ENCODE results near the gene WDR86.

DNA sequence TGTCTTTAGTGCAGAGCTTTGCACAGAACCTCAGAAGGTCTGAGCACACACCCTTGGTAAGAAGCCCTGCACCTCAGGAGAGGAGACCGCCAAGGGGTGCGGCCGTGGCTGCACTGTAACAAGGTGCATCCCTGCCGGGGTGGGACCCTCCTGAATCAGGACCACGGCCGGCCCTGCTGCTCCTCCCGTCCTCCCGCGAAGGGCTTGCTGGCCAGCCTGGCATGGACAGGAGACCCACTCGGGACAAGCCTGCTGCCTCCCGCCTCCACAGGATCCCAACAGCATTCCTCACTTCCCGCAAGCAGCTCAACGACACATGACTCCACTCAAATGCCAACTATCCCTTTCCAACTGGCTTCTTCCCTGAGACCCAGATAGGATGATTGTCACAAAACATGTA lies 12.8 kb downstream of the WDR86 start:
- TF ChIP-seq, protein P1, sequence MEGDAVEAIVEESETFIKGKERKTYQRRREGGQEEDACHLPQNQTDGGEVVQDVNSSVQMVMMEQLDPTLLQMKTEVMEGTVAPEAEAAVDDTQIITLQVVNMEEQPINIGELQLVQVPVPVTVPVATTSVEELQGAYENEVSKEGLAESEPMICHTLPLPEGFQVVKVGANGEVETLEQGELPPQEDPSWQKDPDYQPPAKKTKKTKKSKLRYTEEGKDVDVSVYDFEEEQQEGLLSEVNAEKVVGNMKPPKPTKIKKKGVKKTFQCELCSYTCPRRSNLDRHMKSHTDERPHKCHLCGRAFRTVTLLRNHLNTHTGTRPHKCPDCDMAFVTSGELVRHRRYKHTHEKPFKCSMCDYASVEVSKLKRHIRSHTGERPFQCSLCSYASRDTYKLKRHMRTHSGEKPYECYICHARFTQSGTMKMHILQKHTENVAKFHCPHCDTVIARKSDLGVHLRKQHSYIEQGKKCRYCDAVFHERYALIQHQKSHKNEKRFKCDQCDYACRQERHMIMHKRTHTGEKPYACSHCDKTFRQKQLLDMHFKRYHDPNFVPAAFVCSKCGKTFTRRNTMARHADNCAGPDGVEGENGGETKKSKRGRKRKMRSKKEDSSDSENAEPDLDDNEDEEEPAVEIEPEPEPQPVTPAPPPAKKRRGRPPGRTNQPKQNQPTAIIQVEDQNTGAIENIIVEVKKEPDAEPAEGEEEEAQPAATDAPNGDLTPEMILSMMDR (IDR thresholded peaks at IDR 0.05 in 2 of 3, conservative IDR thresholded peaks at IDR 0.05 in 1 of 3; ENCODE audit: borderline replicate concordance in 1 of 3, insufficient read depth in 1 of 3, low read depth in 2 of 3, low read length in 2 of 3): no peak
- TF ChIP-seq, protein P2, sequence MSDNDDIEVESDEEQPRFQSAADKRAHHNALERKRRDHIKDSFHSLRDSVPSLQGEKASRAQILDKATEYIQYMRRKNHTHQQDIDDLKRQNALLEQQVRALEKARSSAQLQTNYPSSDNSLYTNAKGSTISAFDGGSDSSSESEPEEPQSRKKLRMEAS (IDR thresholded peaks at IDR 0.05): no peak
- TF ChIP-seq POLR2A (IDR thresholded peaks at IDR 0.05; ENCODE audit: borderline replicate concordance, extremely low read depth, insufficient read depth, insufficient read length) (no peak), SRF (IDR thresholded peaks at IDR 0.05; ENCODE audit: low read depth) (no peak), EZH2 (IDR thresholded peaks at IDR 0.05) (no peak), POLR2AphosphoS5 (IDR thresholded peaks at IDR 0.05; ENCODE audit: low read depth, low read length) (no peak), SIN3A (IDR thresholded peaks at IDR 0.05; ENCODE audit: low read depth) (no peak), SP1 (IDR thresholded peaks at IDR 0.05; ENCODE audit: low read depth) (no peak), JUND (IDR thresholded peaks at IDR 0.05) (no peak), EZH2phosphoT487 (IDR thresholded peaks at IDR 0.05; ENCODE audit: borderline replicate concordance) (no peak), TCF7L2 (IDR thresholded peaks at IDR 0.05; ENCODE audit: borderline replicate concordance, extremely low read depth, insufficient read depth, insufficient read length) (no peak), YY1 (IDR thresholded peaks at IDR 0.05; ENCODE audit: extremely low read depth, insufficient replicate concordance, low read depth, low read length) (no peak)
- TF ChIP-seq, protein P3, sequence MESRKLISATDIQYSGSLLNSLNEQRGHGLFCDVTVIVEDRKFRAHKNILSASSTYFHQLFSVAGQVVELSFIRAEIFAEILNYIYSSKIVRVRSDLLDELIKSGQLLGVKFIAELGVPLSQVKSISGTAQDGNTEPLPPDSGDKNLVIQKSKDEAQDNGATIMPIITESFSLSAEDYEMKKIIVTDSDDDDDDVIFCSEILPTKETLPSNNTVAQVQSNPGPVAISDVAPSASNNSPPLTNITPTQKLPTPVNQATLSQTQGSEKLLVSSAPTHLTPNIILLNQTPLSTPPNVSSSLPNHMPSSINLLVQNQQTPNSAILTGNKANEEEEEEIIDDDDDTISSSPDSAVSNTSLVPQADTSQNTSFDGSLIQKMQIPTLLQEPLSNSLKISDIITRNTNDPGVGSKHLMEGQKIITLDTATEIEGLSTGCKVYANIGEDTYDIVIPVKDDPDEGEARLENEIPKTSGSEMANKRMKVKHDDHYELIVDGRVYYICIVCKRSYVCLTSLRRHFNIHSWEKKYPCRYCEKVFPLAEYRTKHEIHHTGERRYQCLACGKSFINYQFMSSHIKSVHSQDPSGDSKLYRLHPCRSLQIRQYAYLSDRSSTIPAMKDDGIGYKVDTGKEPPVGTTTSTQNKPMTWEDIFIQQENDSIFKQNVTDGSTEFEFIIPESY (IDR thresholded peaks at IDR 0.05; ENCODE audit: extremely low read depth, insufficient replicate concordance, low read length): no peak
- TF ChIP-seq, protein P4, sequence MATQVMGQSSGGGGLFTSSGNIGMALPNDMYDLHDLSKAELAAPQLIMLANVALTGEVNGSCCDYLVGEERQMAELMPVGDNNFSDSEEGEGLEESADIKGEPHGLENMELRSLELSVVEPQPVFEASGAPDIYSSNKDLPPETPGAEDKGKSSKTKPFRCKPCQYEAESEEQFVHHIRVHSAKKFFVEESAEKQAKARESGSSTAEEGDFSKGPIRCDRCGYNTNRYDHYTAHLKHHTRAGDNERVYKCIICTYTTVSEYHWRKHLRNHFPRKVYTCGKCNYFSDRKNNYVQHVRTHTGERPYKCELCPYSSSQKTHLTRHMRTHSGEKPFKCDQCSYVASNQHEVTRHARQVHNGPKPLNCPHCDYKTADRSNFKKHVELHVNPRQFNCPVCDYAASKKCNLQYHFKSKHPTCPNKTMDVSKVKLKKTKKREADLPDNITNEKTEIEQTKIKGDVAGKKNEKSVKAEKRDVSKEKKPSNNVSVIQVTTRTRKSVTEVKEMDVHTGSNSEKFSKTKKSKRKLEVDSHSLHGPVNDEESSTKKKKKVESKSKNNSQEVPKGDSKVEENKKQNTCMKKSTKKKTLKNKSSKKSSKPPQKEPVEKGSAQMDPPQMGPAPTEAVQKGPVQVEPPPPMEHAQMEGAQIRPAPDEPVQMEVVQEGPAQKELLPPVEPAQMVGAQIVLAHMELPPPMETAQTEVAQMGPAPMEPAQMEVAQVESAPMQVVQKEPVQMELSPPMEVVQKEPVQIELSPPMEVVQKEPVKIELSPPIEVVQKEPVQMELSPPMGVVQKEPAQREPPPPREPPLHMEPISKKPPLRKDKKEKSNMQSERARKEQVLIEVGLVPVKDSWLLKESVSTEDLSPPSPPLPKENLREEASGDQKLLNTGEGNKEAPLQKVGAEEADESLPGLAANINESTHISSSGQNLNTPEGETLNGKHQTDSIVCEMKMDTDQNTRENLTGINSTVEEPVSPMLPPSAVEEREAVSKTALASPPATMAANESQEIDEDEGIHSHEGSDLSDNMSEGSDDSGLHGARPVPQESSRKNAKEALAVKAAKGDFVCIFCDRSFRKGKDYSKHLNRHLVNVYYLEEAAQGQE (IDR thresholded peaks at IDR 0.05; ENCODE audit: low read depth): no peak

Measured in HCT116 (cell line).